RWPE1 (cell line): Measurements from ENCODE around the gene GMPR2.
"Not testable (repeated sequence)": the region's sequence is repeated elsewhere in the genome, so short reads cannot be mapped to it uniquely, and the experiment has no call there.

Experiments used
- CTCF ChIA-PET: fragments of 350-600 bp; sonication (Branson Sonifier 250); formaldehyde crosslinking; extraction: SDS; loops from one replicate; lab custom pipeline; 2021; lab: Yijun Ruan, JAX
- POLR2A ChIA-PET: fragments of 400-600 bp; formaldehyde crosslinking; extraction: SDS; loops from one replicate; lab custom pipeline; 2020; ENCODE audit warnings: antibody characterized with exemption; ENCODE audit not compliant: low non-redundant PET; lab: Yijun Ruan, JAX
- DNase-seq: peaks from one replicate; pipeline ENCODE4 v3.0.0; 2012; ENCODE audit warnings: low spot score
- H3K27ac ChIP-seq: fragments of 450-650 bp; 2 replicates; pipeline ENCODE4 v1.5.1; 2017
- CTCF ChIP-seq: fragments of 450-650 bp; conservative IDR thresholded peaks from 2 replicates; pipeline ENCODE4 v1.5.1; 2017; ENCODE audit warnings: low read depth, mild to moderate bottlenecking

The GMPR2 gene

GRCh38 chr14:24197056-24197450 lies 35.7 kb upstream of the GMPR2 start:
- no peak for DNase-seq
- ChIA-PET POLR2A (no interaction called here), CTCF (interaction anchor here (0.7 kb wide), 1 partner anchor 91 kb away, joined by 3 read pairs; no protein-coding TSS in a partner anchor)
- H3K27ac ChIP-seq: peak overlapping the region; percentile 92
- TF ChIP-seq CTCF: no peak

- ChIA-PET POLR2A (interaction anchor here (0.6 kb wide), 1 partner anchor 30 kb away, joined by 3 read pairs; no protein-coding TSS in a partner anchor), CTCF (interaction anchor here (0.6 kb wide), 1 partner anchor 109 kb away, joined by 3 read pairs; the partner anchor contains the start of gene CIDEB)
- DNase-seq: no peak
- H3K27ac ChIP-seq: no peak overlapping the region
- TF ChIP-seq CTCF: no peak
Observed at GRCh38 chr14:24198814-24199524, 33.8 kb upstream of the GMPR2 start.

GRCh38 chr14:24202538-24202937 lies 30.2 kb upstream of the GMPR2 start:
- POLR2A ChIA-PET, DNase-seq, H3K27ac ChIP-seq, CTCF ChIA-PET: not testable (repeated sequence)

- POLR2A ChIA-PET, DNase-seq, H3K27ac ChIP-seq: not testable (repeated sequence)
- CTCF ChIA-PET: interaction anchor here (0.6 kb wide), 1 partner anchor 69 kb away, joined by 5 read pairs; no protein-coding TSS in a partner anchor
Observed at GRCh38 chr14:24203249-24203886, 29.4 kb upstream of the GMPR2 start.

- POLR2A ChIA-PET: no interaction called here
- CTCF ChIA-PET: interaction anchor here (0.6 kb wide), 1 partner anchor 71 kb away, joined by 5 read pairs; no protein-coding TSS in a partner anchor
- no peak overlapping the region for H3K27ac ChIP-seq
- no peak for TF ChIP-seq CTCF
- DNase-seq: no peak
Observed at GRCh38 chr14:24204163-24205146, 28.3 kb upstream of the GMPR2 start.

- DNase-seq: no peak
- TF ChIP-seq CTCF: no peak
- ChIA-PET CTCF (no interaction called here), POLR2A (no interaction called here)
- H3K27ac ChIP-seq: no peak overlapping the region
Observed at GRCh38 chr14:24206260-24207103, 26.2 kb upstream of the GMPR2 start.
